HCT116 (cell line): ENCODE results near the gene MYO5C. TPM values are rescaled to one million over a fixed set of nuclear protein-coding genes. Genes with fewer than 3 reads are reported as not detected.

Experiments used
- ATAC-seq: fragments of 200-7000 bp; cut with Tn5 transposase; 2 replicates; pipeline ENCODE4 v1.9.1; 2020; ENCODE audit warnings: mild to moderate bottlenecking, moderate library complexity
- BruUV-seq: library from RNA; stranded (reverse); fragments of 400-500 nt; replicated peaks from 2 replicates; lab custom pipeline; 2021; lab: Mats Ljungman, UMichigan
- CTCF ChIA-PET: fragments of 300-600 bp; sonication (Branson Sonifier 250); formaldehyde crosslinking; loops from one replicate; lab custom pipeline; 2021; ENCODE audit warnings: antibody characterized with exemption; lab: Charles Lee
- POLR2A ChIA-PET: fragments of 300-600, 350-600 bp; sonication (Branson Sonifier 250); formaldehyde crosslinking; loops from one replicate; lab custom pipeline; 2021; ENCODE audit warnings: antibody characterized with exemption; lab: Charles Lee
- RAD21 ChIA-PET, 2 experiments: fragments of 300-600 bp; sonication (Branson Sonifier 250); formaldehyde crosslinking; loops; one replicate each; lab custom pipeline; 2023; ENCODE audit warnings: low total read pairs in 2 of 2; ENCODE audit not compliant: uncharacterized antibody in 2 of 2, unreplicated experiment in 2 of 2, low non-redundant PET in 1 of 2; lab: Charles Lee
- DNase-seq: peaks from one replicate; pipeline ENCODE4 v3.0.0-alpha.2; 2010; ENCODE audit warnings: low read depth, low spot score
- H2AFZ ChIP-seq: fragments of 200-600 bp; shearing (Covaris generic), sonication (generic); 2 replicates; pipeline ENCODE4 v1.6.1; 2017; ENCODE audit warnings: low read depth, mixed run types, mixed read lengths, antibody characterized with exemption, low read length; ENCODE audit not compliant: poor library complexity, severe bottlenecking
- H3K27ac ChIP-seq: 2 replicates; pipeline ENCODE4 v1.5.1; 2012; ENCODE audit warnings: low read depth, low read length
- H3K27me3 ChIP-seq: fragments of 200-600 bp; sonication (generic); 2 replicates; pipeline ENCODE4 v1.6.1; 2016; ENCODE audit warnings: mixed run types, low read length, mixed read lengths; ENCODE audit not compliant: insufficient read depth
- H3K36me3 ChIP-seq, 2 experiments: fragments of 200-500 bp in 1 of 2; fragments of 200-600 bp in 1 of 2; sonication (Bioruptor generic) in 1 of 2; sonication (generic) in 1 of 2; 2 replicates each; pipeline versions ENCODE4 v1.5.1 to v1.6.1; 2014 to 2016; ENCODE audit warnings: low read length in 2 of 2, inconsistent platforms in 1 of 2, mixed read lengths in 1 of 2, mixed run types in 1 of 2; ENCODE audit not compliant: insufficient read depth in 2 of 2, control insufficient read depth in 1 of 2
- H3K4me1 ChIP-seq, 2 experiments: fragments of 200-600 bp in 1 of 2; sonication (generic) in 1 of 2; 2 replicates each; pipeline versions ENCODE4 v1.5.1 to v1.6.1; 2012 to 2017; ENCODE audit warnings: low read length in 2 of 2, inconsistent platforms in 1 of 2, mild to moderate bottlenecking in 1 of 2, mixed read lengths in 1 of 2, mixed run types in 1 of 2, moderate library complexity in 1 of 2; ENCODE audit not compliant: insufficient read depth in 2 of 2, control insufficient read depth in 1 of 2
- H3K4me2 ChIP-seq: fragments of 200-600 bp; sonication (generic); 2 replicates; pipeline ENCODE4 v1.6.1; 2017; ENCODE audit warnings: mixed run types, low read length, mixed read lengths
- H3K4me3 ChIP-seq, 2 experiments: fragments of 200-600 bp in 1 of 2; sonication (generic) in 1 of 2; replicated peaks in 1 of 2; 2 replicates each; pipeline ENCODE4 v1.5.1; 2011 to 2016; ENCODE audit warnings: low read length in 2 of 2, control low read depth in 1 of 2, low read depth in 1 of 2, mild to moderate bottlenecking in 1 of 2, mixed read lengths in 1 of 2, mixed run types in 1 of 2
- H3K79me2 ChIP-seq: fragments of 200-600 bp; sonication (generic); 2 replicates; pipeline ENCODE4 v1.6.1; 2017; ENCODE audit warnings: mild to moderate bottlenecking, mixed run types, low read length, moderate library complexity, mixed read lengths; ENCODE audit not compliant: insufficient read depth
- H3K9ac ChIP-seq: fragments of 200-600 bp; sonication (generic); 2 replicates; pipeline ENCODE4 v1.6.1; 2016; ENCODE audit warnings: low read length, mixed read lengths
- H3K9me2 ChIP-seq: fragments of 200-600 bp; sonication (generic), shearing (Covaris generic); 2 replicates; pipeline ENCODE4 v1.6.1; 2017; ENCODE audit warnings: mixed run types, mild to moderate bottlenecking, moderate library complexity; ENCODE audit not compliant: insufficient read depth
- H3K9me3 ChIP-seq, 2 experiments: fragments of 200-500 bp in 1 of 2; fragments of 200-600 bp in 1 of 2; sonication (Bioruptor generic) in 1 of 2; sonication (generic) in 1 of 2; 2 replicates each; pipeline ENCODE4 v1.6.1; 2014 to 2017; ENCODE audit warnings: low read length in 2 of 2, mixed read lengths in 2 of 2, inconsistent platforms in 1 of 2, low read depth in 1 of 2, mild to moderate bottlenecking in 1 of 2, mixed run types in 1 of 2, moderate library complexity in 1 of 2; ENCODE audit not compliant: control insufficient read depth in 1 of 2, insufficient read depth in 1 of 2
- H4K20me1 ChIP-seq: fragments of 200-600 bp; sonication (generic), shearing (Covaris generic); 2 replicates; pipeline ENCODE4 v1.6.1; 2017; ENCODE audit warnings: mixed run types, mild to moderate bottlenecking, moderate library complexity; ENCODE audit not compliant: insufficient read depth
- CBX3 ChIP-seq: IDR thresholded peaks from 2 replicates; pipeline ENCODE4 v1.6.1; 2012; ENCODE audit warnings: low read depth
- CEBPB ChIP-seq: IDR thresholded peaks from 2 replicates; pipeline ENCODE4 v1.6.1; 2012; ENCODE audit warnings: low read depth
- CTCF ChIP-seq, 3 experiments: fragments of 200-600 bp in 1 of 3; sonication (generic) in 1 of 3; IDR thresholded peaks in 2 of 3; conservative IDR thresholded peaks in 1 of 3; 2 replicates each; pipeline ENCODE4 v1.5.1; 2012 to 2017; ENCODE audit warnings: low read depth in 2 of 3, low read length in 2 of 3, antibody characterized with exemption in 1 of 3, borderline replicate concordance in 1 of 3, control low read depth in 1 of 3, mild to moderate bottlenecking in 1 of 3, mixed read lengths in 1 of 3, mixed run types in 1 of 3, moderate library complexity in 1 of 3; ENCODE audit not compliant: insufficient read depth in 1 of 3
- EZH2phosphoT487 ChIP-seq: fragments of 200-600 bp; IDR thresholded peaks from 2 replicates; pipeline ENCODE4 v1.6.1; 2018; ENCODE audit warnings: antibody characterized with exemption, borderline replicate concordance
- JUND ChIP-seq: IDR thresholded peaks from 2 replicates; pipeline ENCODE4 v1.6.1; 2012
- POLR2A ChIP-seq: IDR thresholded peaks from 2 replicates; pipeline ENCODE4 v1.7.0; 2011; ENCODE audit warnings: borderline replicate concordance; ENCODE audit not compliant: insufficient read depth, insufficient read length; ENCODE audit errors: extremely low read depth
- POLR2AphosphoS5 ChIP-seq: IDR thresholded peaks from 2 replicates; pipeline ENCODE4 v1.6.1; 2011; ENCODE audit warnings: mild to moderate bottlenecking, low read depth, low read length, moderate library complexity
- RAD21 ChIP-seq: IDR thresholded peaks from 2 replicates; pipeline ENCODE4 v1.6.1; 2012; ENCODE audit warnings: low read depth, mild to moderate bottlenecking
- REST ChIP-seq: IDR thresholded peaks from 2 replicates; pipeline ENCODE4 v1.6.1; 2012; ENCODE audit warnings: low read depth
- SRF ChIP-seq: IDR thresholded peaks from 2 replicates; pipeline ENCODE4 v1.6.1; 2012; ENCODE audit warnings: low read depth
- ZFX ChIP-seq: fragments of 450-650 bp; IDR thresholded peaks from 2 replicates; pipeline ENCODE4 v1.6.1; 2017
- ZNF274 ChIP-seq: fragments of 200-500 bp; sonication (Bioruptor generic); IDR thresholded peaks from 2 replicates; pipeline ENCODE4 v1.6.1; 2014; ENCODE audit warnings: mild to moderate bottlenecking, low read depth, low read length, inconsistent platforms
- intact Hi-C: fragments of 100-400 bp; cut with micrococcal nuclease; formaldehyde crosslinking; loops from 2 replicates; pipeline ENCODE4 v1.10.0; 2022
- total RNA-seq: library from RNA; stranded (reverse); gene quantifications from one replicate; pipeline ENCODE4 v1.2.1, GENCODE V29; 2021; ENCODE audit not compliant: unreplicated experiment

The MYO5C gene
- total RNA-seq, 1 experiment from 2014 or later: 34.0 TPM

- Histone ChIP-seq H3K4me1 (peaks cover 0 to 13% of the 10 kb centered on the region in 2 experiments; a peak in 2 of 4 replicates), H3K9ac (no peak overlapping the region), H2AFZ (no peak overlapping the region), H3K9me3 (no peaks in the 10 kb centered on the region), H3K79me2 (no peaks in the 10 kb centered on the region), H3K9me2 (no peaks in the 10 kb centered on the region), H3K4me2 (no peak overlapping the region), H4K20me1 (no peaks in the 10 kb centered on the region), H3K4me3 (no peak overlapping the region), H3K27ac (no peak overlapping the region), H3K27me3 (no peaks in the 10 kb centered on the region), H3K36me3 (peaks cover 0 to 2% of the 10 kb centered on the region in 2 experiments; a peak in 1 of 4 replicates)
- POLR2A ChIA-PET: no interaction called here
- ATAC-seq (no peak; the same call in 1 of the 2 replicates), DNase-seq (no peak)
- CTCF ChIA-PET: interaction anchor here (0.8 kb wide), 1 partner anchor 28 kb away, joined by 3 read pairs; no protein-coding TSS in a partner anchor
- no peak for TF ChIP-seq REST
- no peak for TF ChIP-seq CBX3
- no peak for TF ChIP-seq JUND
- no peak for TF ChIP-seq RAD21
- no peak for TF ChIP-seq ZFX
- TF ChIP-seq POLR2A: no peak
- TF ChIP-seq POLR2AphosphoS5: no peak
- no peak for TF ChIP-seq SRF
- TF ChIP-seq CEBPB: no peak
- no peak for TF ChIP-seq CTCF (IDR thresholded peaks at IDR 0.05 in 2 of 3, conservative IDR thresholded peaks at IDR 0.05 in 1 of 3; ENCODE audit: borderline replicate concordance in 1 of 3, insufficient read depth in 1 of 3, low read depth in 2 of 3, low read length in 2 of 3)
- no peak for TF ChIP-seq EZH2phosphoT487
- no peak for TF ChIP-seq ZNF274
- BruUV-seq: no TSS peak
- RAD21 ChIA-PET: no interaction called here
- intact Hi-C loops: no loop called here
These were observed 150.9 kb downstream of the MYO5C start for GRCh38 chr15:52144656-52145178.
